Activated CD4-positive, alpha-beta T cell treated with anti-CD3 and anti-CD28 coated beads for 24 hours (primary cell): ENCODE results near the gene RDH5.

ENCODE experiments used
- DNase-seq, 2 donors: peaks; one replicate each; pipeline ENCODE4 v3.0.0-alpha.2; 2020; ENCODE audit warnings: low read depth in 2 of 2

The RDH5 gene

GRCh38 chr12:55712700-55713415 lies 7.3 kb upstream of the RDH5 start:
- DNase-seq = no peak

DNA sequence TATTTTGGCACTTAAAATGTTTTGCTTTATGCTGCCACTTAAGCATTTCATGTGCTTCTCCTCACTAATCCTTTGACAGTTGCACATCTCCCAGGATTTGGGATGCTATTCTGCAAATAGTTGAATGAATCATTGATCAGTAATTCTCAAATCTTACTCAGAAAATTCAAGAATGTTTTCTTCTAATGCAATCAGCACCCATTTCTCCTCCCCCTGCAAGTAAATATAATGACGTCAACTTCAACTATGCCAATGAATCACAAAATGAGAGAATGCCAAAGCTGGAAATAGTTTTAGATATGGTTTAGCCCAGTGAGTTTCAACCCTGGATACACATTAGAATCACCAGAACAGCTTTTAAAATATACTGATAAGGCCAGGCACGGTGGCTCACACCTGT lies 6.5 kb upstream of the RDH5 start:
- no peak for DNase-seq

DNA sequence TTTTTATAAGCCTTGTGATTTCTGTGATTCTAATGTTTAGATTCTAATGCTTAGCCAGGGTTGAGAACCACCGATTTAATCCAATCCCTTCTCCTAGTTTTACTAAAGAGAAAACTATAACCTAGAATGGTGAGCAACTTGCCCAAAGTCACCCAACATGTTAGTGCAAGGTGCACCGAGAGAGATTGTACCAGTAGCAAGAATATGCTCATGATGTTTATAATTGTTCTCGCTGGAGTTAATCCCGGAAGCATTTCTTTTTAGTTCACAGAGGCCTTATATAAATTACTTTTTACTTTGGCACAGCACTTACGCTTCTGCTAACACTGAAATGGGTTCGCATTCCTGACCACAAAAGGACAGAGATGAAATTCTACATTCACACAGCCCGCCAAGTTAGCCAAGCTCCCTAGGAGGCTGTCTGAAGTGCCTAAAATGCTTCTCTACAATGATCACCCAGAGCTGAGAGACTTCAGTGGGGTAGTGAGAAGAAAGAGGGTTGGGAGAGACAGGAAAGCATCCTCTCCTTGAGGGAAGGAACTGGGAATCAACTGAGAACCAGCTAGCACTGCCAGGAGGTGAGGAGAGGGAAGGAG lies 4.9 kb upstream of the RDH5 start:
- DNase-seq = no peak

- peak; percentile 93 to 96 for DNase-seq
Observed at GRCh38 chr12:55715833-55716581, 4.2 kb upstream of the RDH5 start, which contains the start of gene BLOC1S1. TSS of gene BLOC1S1 (plus strand) at chr12:55716046. CDS start at chr12:55716052, 6 bp downstream.

- no peak for DNase-seq
Observed at GRCh38 chr12:55716582-55716957, 3.6 kb upstream of the RDH5 start.

- no peak for DNase-seq
Observed at GRCh38 chr12:55717011-55718007, 2.9 kb upstream of the RDH5 start.

- DNase-seq = no peak
Observed at GRCh38 chr12:55718015-55718414, 2.2 kb upstream of the RDH5 start.

- DNase-seq = no peak
Observed at GRCh38 chr12:55718624-55719275, 1.4 kb upstream of the RDH5 start.

- DNase-seq = no peak
Observed at GRCh38 chr12:55719371-55719770, 822 bp upstream of the RDH5 start.

DNA sequence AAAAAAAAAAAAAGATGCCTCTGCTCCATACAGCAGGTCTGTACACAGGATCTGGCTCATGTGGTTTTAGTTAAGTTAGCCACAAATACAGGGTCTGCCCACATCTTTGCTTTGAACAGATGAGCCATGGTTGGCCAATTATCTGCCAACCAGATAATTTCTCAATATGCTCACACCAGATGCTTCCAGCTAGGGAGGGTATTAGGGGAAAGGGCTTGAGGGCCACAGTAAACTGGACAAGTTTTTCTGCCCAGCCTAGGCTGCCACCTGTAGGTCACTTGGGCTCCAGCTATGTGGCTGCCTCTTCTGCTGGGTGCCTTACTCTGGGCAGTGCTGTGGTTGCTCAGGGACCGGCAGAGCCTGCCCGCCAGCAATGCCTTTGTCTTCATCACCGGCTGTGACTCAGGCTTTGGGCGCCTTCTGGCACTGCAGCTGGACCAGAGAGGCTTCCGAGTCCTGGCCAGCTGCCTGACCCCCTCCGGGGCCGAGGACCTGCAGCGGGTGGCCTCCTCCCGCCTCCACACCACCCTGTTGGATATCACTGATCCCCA lies 776 bp downstream of the RDH5 start:
- DNase-seq = no peak

DNA sequence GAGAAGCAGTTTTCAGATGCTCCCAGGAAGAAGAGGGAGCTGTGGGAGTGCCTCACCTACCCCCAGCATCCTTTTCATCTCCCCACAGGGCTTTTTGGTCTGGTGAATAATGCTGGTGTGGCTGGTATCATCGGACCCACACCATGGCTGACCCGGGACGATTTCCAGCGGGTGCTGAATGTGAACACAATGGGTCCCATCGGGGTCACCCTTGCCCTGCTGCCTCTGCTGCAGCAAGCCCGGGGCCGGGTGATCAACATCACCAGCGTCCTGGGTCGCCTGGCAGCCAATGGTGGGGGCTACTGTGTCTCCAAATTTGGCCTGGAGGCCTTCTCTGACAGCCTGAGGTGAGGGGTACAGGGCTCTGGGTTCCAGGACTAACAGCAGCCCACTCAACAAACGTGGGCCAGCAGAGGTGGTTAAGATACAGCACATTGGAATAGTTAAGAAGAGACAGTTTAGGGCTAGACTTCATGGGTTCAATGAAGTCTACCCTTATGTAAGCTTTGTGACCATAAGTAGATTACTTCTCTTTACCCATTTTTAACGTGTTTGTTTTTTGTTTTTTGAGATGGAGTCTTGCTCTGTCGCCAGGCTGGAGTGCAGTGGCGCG lies 1.5 kb downstream of the RDH5 start:
- no peak for DNase-seq

DNA sequence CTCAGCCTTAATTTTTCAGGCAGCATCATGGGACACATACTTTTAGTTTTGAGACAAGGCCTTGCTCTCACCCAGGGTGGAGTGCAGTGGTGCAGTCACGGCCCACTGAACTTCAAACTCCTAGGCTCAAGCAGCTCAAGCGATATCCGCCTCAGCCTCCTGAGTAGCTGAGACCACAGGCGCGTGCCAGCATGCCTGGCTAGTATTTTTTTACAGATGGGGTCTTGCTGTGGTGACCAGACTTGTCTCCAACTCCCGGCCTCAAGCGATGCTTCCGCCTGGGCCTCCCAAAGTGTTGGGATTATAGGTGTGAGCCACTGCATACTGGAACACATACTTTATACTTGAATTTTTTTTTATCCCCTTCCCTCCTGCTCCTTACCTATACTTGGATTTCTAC lies 2.8 kb downstream of the RDH5 start:
- DNase-seq = no peak

DNA sequence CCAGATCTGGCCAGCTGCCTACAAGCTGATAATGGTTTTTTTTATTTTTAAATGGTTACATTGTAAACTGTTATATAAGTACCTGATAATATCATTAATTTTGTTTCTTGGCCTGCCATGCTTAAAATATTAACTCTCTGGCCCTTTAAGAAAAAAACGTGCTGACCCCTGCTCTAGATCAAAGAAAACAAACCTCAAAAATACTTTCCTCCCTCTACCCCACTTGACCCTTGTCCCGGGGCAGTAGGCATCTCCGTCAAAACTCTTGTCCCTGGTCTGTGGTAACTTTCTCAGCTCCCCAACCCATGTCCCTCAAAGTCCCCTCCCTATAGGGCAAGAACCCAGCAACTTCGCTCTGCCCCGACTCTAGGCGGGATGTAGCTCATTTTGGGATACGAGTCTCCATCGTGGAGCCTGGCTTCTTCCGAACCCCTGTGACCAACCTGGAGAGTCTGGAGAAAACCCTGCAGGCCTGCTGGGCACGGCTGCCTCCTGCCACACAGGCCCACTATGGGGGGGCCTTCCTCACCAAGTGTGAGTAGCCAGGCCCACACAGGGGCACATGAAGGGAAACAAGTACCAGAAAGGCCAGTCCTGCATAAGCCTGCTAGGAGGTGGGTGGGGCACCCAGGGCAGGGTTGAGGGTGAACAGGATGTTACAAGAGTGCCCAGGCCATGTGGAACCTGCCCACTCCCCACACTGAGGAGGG lies 3.5 kb downstream of the RDH5 start:
- DNase-seq = no peak

- DNase-seq = peak in 1 of 2 donors; percentile 52
Observed at GRCh38 chr12:55724226-55724939, 4.2 kb downstream of the RDH5 start.

GRCh38 chr12:55724940-55725309 lies 4.7 kb downstream of the RDH5 start:
- DNase-seq = no peak

- DNase-seq = no peak
Observed at GRCh38 chr12:55725556-55725955, 5.4 kb downstream of the RDH5 start.

GRCh38 chr12:55726971-55727370 lies 6.8 kb downstream of the RDH5 start:
- DNase-seq = no peak

GRCh38 chr12:55727643-55728185 lies 7.5 kb downstream of the RDH5 start:
- DNase-seq = no peak
